ENCODE results near the gene STT3A.

STT3A gene

DNA sequence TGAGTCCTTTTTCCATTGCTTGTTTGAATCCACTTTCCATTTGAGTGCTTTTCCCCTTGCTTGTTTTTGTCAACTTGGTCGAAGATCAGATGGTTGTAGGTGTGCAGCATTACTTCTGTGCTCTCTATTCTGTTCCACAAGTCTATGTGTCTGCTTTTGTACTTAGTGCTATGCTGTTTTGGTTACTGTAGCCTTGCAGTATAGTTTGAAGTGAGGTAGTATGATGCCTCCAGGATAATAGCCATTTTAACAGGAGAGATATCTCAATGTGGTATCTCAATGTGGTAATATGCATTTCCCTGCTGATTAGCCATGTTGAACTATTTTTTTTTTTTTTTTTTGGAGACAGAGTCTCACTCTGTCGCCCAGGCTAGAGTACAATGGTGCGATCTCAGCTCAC lies 71.3 kb downstream of the STT3A start:
- no peaks in the 10 kb centered on the region for H3K36me3 ChIP-seq (ENCODE audit: insufficient read depth, low read length)
- H3K9me3 ChIP-seq (ENCODE audit: control insufficient read depth, insufficient read depth, low read length) = no peaks in the 10 kb centered on the region

DNA sequence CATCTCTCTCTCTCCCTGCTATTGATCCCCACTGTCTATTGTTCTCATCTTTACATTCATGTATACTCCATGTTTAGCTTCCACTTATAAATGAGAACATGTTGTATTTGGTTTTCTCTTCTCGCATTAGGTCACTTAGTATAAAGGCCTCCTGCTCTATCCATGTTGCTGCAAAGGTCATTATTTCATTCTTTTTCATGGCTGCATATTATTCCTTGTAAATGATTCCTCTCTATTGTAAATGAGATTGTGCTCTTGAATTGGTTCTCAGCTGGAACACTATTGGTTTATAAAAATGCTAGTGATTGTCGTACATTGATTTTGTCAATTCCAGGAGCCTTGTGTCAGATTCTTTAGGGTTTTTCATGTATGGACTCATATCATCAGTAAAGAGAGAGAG lies 74.5 kb downstream of the STT3A start:
- Histone ChIP-seq H3K9me3 (ENCODE audit: control insufficient read depth, insufficient read depth, low read length) (no peaks in the 10 kb centered on the region), H3K4me1 (ENCODE audit: insufficient read depth, low read length) (no peaks in the 10 kb centered on the region), H3K36me3 (ENCODE audit: insufficient read depth, low read length) (no peaks in the 10 kb centered on the region), H3K9ac (ENCODE audit: low read depth, low read length) (no peak overlapping the region)

More for the DNA sequence above, 71.3 kb downstream of the STT3A start:
- no peak overlapping the region for H3K9ac ChIP-seq (ENCODE audit: low read depth, low read length)
- H3K4me1 ChIP-seq (ENCODE audit: insufficient read depth, low read length) = no peaks in the 10 kb centered on the region

DNA sequence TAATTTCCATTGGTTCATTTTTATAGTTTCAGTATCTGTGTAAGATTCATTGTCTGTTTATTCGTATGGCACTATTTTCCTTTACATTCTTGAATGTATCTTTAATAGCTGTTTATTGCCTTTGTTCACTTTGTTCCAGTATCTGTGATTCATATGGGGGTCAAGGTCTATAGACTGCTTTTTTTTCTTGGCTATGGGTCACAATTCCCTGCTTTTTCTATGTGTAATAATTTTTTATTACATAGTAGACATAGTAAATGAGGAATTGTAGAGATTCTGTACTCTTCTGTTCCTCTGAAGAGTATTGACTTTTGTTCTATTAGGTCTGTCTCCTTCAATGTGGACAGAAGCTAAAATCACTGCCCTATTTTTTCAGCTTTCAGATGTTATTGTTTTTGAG lies 77.5 kb downstream of the STT3A start:
- Histone ChIP-seq H3K9ac (ENCODE audit: low read depth, low read length) (no peak overlapping the region), H3K36me3 (ENCODE audit: insufficient read depth, low read length) (no peaks in the 10 kb centered on the region), H3K9me3 (ENCODE audit: control insufficient read depth, insufficient read depth, low read length) (no peaks in the 10 kb centered on the region), H3K4me1 (ENCODE audit: insufficient read depth, low read length) (no peaks in the 10 kb centered on the region)

DNA sequence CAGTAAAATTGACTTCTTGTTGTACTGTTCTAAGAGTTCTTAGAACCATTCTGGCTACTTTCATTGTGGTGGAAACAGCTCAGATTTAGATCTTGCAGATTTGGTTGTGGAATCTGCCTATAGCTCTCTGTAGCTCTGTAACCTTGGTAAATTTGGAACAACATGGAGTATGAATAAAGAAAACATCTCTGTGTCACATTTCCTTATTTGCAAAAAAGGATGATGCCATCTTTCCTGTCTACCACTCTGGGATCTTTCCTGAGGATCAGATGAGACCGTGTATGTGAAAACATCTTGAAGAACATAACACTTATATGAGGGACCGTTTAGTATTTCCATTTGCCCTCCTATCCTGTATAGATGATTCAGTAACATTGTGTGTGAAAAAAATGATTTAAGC lies 78.9 kb downstream of the STT3A start:
- no peak overlapping the region for H3K9ac ChIP-seq (ENCODE audit: low read depth, low read length)
- no peaks in the 10 kb centered on the region for H3K4me1 ChIP-seq (ENCODE audit: insufficient read depth, low read length)
- no peaks in the 10 kb centered on the region for H3K36me3 ChIP-seq (ENCODE audit: insufficient read depth, low read length)
- H3K9me3 ChIP-seq (ENCODE audit: control insufficient read depth, insufficient read depth, low read length) = no peaks in the 10 kb centered on the region
